GM12892 (cell line): ENCODE results near the gene CACFD1.

Source experiments
- POLR2A ChIP-seq: IDR thresholded peaks from 2 replicates; pipeline ENCODE4 v1.6.1; 2011; ENCODE audit warnings: low read depth, low read length, control low read depth
- POLR2AphosphoS5 ChIP-seq: IDR thresholded peaks from 2 replicates; pipeline ENCODE4 v1.6.1; 2011; ENCODE audit warnings: low read depth, low read length, control low read depth
- TAF1 ChIP-seq: IDR thresholded peaks from 2 replicates; pipeline ENCODE4 v1.6.1; 2011; ENCODE audit warnings: low read depth, mild to moderate bottlenecking, control low read depth, low read length, borderline replicate concordance

- TF ChIP-seq POLR2AphosphoS5 (peak; percentile 39; the same call in 1 of the 2 replicates), POLR2A (no peak), TAF1 (no peak)
Observed at GRCh38 chr9:133473743-133474142, 14.0 kb downstream of the CACFD1 start.
